Liver (tissue), 3 donors: ENCODE measurements around the gene ACD.

Experiments used
- CTCF ChIP-seq: fragments of 150-350 bp; IDR thresholded peaks from 2 replicates; pipeline ENCODE4 v1.5.1; 2017; ENCODE audit warnings: improper control_type of control experiment, low read depth, low read length; ENCODE audit not compliant: missing input control
- FOXA1 ChIP-seq: IDR thresholded peaks from 2 replicates; pipeline ENCODE4 v1.6.1; 2016; ENCODE audit warnings: antibody characterized with exemption
- RAD21 ChIP-seq, 2 donors: IDR thresholded peaks; 2 replicates each; pipeline ENCODE4 v1.6.1; 2016; ENCODE audit warnings: antibody characterized with exemption in 2 of 2, mild to moderate bottlenecking in 2 of 2
- TAF1 ChIP-seq: conservative IDR thresholded peaks from 2 replicates; pipeline ENCODE4 v1.6.1; 2016; ENCODE audit warnings: antibody characterized with exemption, mild to moderate bottlenecking
- TF ChIP-seq, protein P1 (sequence below): IDR thresholded peaks from 2 replicates; pipeline ENCODE4 v1.6.1; 2016; ENCODE audit warnings: antibody characterized with exemption, mild to moderate bottlenecking
- donor health status: healthy.
- donor health status: healthy.

DNA sequence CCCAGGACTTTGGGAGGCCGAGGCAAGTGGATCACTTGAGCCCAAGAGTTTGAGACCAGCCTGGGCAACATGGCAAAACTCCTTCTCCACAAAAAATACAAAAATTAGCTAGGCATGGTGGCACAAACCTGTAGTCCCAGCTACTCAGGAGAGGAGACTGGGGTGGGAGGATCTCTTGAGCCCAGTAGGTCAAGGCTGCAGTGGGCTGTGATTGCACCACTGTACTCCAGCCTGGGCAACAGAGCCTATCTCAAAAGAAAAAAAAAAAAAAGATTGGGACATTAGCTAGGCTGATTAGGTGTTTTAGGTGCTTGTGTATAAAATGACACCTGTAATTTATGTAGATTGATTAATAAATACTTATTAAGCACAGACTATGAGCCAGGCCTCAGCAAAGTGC, 49.0 kb upstream of the ACD start:
- TF ChIP-seq TAF1 (no peak), CTCF (no peak), FOXA1 (no peak), RAD21 (IDR thresholded peaks at IDR 0.05) (no peak)
- TF ChIP-seq, protein P1, sequence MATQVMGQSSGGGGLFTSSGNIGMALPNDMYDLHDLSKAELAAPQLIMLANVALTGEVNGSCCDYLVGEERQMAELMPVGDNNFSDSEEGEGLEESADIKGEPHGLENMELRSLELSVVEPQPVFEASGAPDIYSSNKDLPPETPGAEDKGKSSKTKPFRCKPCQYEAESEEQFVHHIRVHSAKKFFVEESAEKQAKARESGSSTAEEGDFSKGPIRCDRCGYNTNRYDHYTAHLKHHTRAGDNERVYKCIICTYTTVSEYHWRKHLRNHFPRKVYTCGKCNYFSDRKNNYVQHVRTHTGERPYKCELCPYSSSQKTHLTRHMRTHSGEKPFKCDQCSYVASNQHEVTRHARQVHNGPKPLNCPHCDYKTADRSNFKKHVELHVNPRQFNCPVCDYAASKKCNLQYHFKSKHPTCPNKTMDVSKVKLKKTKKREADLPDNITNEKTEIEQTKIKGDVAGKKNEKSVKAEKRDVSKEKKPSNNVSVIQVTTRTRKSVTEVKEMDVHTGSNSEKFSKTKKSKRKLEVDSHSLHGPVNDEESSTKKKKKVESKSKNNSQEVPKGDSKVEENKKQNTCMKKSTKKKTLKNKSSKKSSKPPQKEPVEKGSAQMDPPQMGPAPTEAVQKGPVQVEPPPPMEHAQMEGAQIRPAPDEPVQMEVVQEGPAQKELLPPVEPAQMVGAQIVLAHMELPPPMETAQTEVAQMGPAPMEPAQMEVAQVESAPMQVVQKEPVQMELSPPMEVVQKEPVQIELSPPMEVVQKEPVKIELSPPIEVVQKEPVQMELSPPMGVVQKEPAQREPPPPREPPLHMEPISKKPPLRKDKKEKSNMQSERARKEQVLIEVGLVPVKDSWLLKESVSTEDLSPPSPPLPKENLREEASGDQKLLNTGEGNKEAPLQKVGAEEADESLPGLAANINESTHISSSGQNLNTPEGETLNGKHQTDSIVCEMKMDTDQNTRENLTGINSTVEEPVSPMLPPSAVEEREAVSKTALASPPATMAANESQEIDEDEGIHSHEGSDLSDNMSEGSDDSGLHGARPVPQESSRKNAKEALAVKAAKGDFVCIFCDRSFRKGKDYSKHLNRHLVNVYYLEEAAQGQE: no peak
